HepG2 (cell line): Measurements from ENCODE around the gene CTSS. TPM values are rescaled to one million over a fixed set of nuclear protein-coding genes. Genes with fewer than 3 reads are reported as not detected.

Experiments used
- ATAC-seq: fragments of 200-7000 bp; cut with Tn5 transposase; 3 replicates; pipeline ENCODE4 v1.9.1; 2020; ENCODE audit warnings: mild to moderate bottlenecking, moderate library complexity
- BruUV-seq: library from RNA; stranded (reverse); fragments of 400-500 nt; replicated peaks from 2 replicates; lab custom pipeline; 2021; lab: Mats Ljungman, UMichigan
- CTCF ChIA-PET: fragments of 300-600 bp; formaldehyde crosslinking; extraction: SDS; loops from one replicate; lab custom pipeline; 2021; ENCODE audit warnings: low total read pairs, inconsistent platforms, low intra/inter-chr PET ratio; lab: Yijun Ruan, JAX
- POLR2A ChIA-PET: fragments of 350-600 bp; sonication (Branson Sonifier 250); formaldehyde crosslinking; loops from one replicate; lab custom pipeline; 2020; ENCODE audit warnings: antibody characterized with exemption, inconsistent platforms; lab: Yijun Ruan, JAX
- DNase-seq: peaks from one replicate; pipeline ENCODE4 v3.0.0-alpha.2; 2015; ENCODE audit warnings: low spot score
- FAIRE-seq: peaks from 3 replicates; lab custom pipeline; 2011; peaks lifted over from hg19 to GRCh38; lab: Jason Lieb, UNC
- H2AFZ ChIP-seq: one replicate; pipeline ENCODE4 v1.6.1; 2011; ENCODE audit warnings: low read length, inconsistent platforms
- H3K27ac ChIP-seq: fragments of 300-600 bp; 3 replicates; pipeline ENCODE4 v1.8.0; 2011; ENCODE audit warnings: mixed run types, mild to moderate bottlenecking, mixed read lengths, low read length, inconsistent platforms; ENCODE audit not compliant: insufficient read depth; ENCODE audit errors: extremely low read length
- H3K27me3 ChIP-seq, 2 experiments: fragments of 200-600 bp in 1 of 2; 2 replicates in 1 of 2; 3 replicates in 1 of 2; pipeline versions ENCODE4 v1.6.0 to v1.8.0; 2011; ENCODE audit warnings: low read length in 2 of 2, mild to moderate bottlenecking in 2 of 2, moderate library complexity in 2 of 2, inconsistent platforms in 1 of 2; ENCODE audit not compliant: insufficient read depth in 2 of 2, control insufficient read depth in 1 of 2
- H3K36me3 ChIP-seq, 2 experiments: fragments of 200-600 bp in 1 of 2; replicated peaks in 1 of 2; 2 replicates in 1 of 2; 3 replicates in 1 of 2; pipeline versions ENCODE4 v1.5.1 to v1.8.0; 2011; ENCODE audit warnings: low read length in 2 of 2, inconsistent platforms in 1 of 2; ENCODE audit not compliant: insufficient read depth in 2 of 2, control insufficient read depth in 1 of 2
- H3K4me1 ChIP-seq: 2 replicates; pipeline ENCODE4 v1.5.1; 2012; ENCODE audit warnings: low read length, inconsistent platforms; ENCODE audit not compliant: insufficient read depth
- H3K4me2 ChIP-seq: 2 replicates; pipeline ENCODE4 v1.6.0; 2011; ENCODE audit warnings: low read depth, low read length, inconsistent platforms
- H3K4me3 ChIP-seq, 3 experiments: fragments of 200-600 bp in 1 of 3; sonication (generic), shearing (Covaris generic) in 1 of 3; replicated peaks in 1 of 3; 2 replicates each; pipeline ENCODE4 v1.5.1; 2011 to 2016; ENCODE audit warnings: low read length in 3 of 3, inconsistent platforms in 2 of 3, low read depth in 2 of 3, mild to moderate bottlenecking in 2 of 3, control low read depth in 1 of 3, mixed read lengths in 1 of 3; ENCODE audit not compliant: insufficient read depth in 1 of 3
- H3K79me2 ChIP-seq: one replicate; pipeline ENCODE4 v1.6.1; 2011; ENCODE audit warnings: low read length, inconsistent platforms; ENCODE audit not compliant: insufficient read depth
- H3K9ac ChIP-seq: 2 replicates; pipeline ENCODE4 v1.6.0; 2011; ENCODE audit warnings: mild to moderate bottlenecking, low read depth, low read length, inconsistent platforms; ENCODE audit not compliant: insufficient read depth
- H3K9me3 ChIP-seq: 2 replicates; pipeline ENCODE4 v1.5.1; 2012; ENCODE audit warnings: mild to moderate bottlenecking, low read length
- H4K20me1 ChIP-seq: 2 replicates; pipeline ENCODE4 v1.6.0; 2011; ENCODE audit warnings: inconsistent platforms, mild to moderate bottlenecking, low read length, moderate library complexity; ENCODE audit not compliant: insufficient read depth
- BATF2 ChIP-seq: sonication (generic); formaldehyde crosslinking; IDR thresholded peaks from 2 replicates; pipeline ENCODE4 v1.8.0; 2022; ENCODE audit warnings: mild to moderate bottlenecking, missing genetic modification reagents, moderate library complexity
- CREBL2 ChIP-seq: sonication (generic); formaldehyde crosslinking; IDR thresholded peaks from 2 replicates; pipeline ENCODE4 v1.8.1; 2023; ENCODE audit warnings: missing genetic modification reagents, mild to moderate bottlenecking, borderline replicate concordance
- ELK4 ChIP-seq: sonication (generic); formaldehyde crosslinking; IDR thresholded peaks from 2 replicates; pipeline ENCODE4 v1.9.0; 2021; ENCODE audit warnings: missing genetic modification reagents, borderline replicate concordance
- KDM3A ChIP-seq: IDR thresholded peaks from 2 replicates; pipeline ENCODE4 v1.6.1; 2018; ENCODE audit warnings: low read depth, missing compliant biosample characterization
- MBNL3 ChIP-seq: fragments of 250-450 bp; sonication (Bioruptor Pico); conservative IDR thresholded peaks from 2 replicates; pipeline ENCODE4 v1.8.0; 2022; ENCODE audit warnings: mild to moderate bottlenecking, inconsistent platforms
- SSRP1 ChIP-seq: IDR thresholded peaks from 2 replicates; pipeline ENCODE4 v1.6.1; 2016; ENCODE audit warnings: control low read depth
- ZBTB33 ChIP-seq: sonication (generic); formaldehyde crosslinking; IDR thresholded peaks from 2 replicates; pipeline ENCODE4 v1.4.0; 2020; ENCODE audit warnings: missing genetic modification reagents
- ZKSCAN1 ChIP-seq: fragments of 150-350 bp; IDR thresholded peaks from 2 replicates; pipeline ENCODE4 v1.6.1; 2014; ENCODE audit warnings: low read length
- ZMYM3 ChIP-seq: sonication (generic); formaldehyde crosslinking; IDR thresholded peaks from 2 replicates; pipeline ENCODE4 v1.5.1; 2020; ENCODE audit warnings: mild to moderate bottlenecking, missing genetic modification reagents
- ZNF10 ChIP-seq: sonication (generic); formaldehyde crosslinking; IDR thresholded peaks from 2 replicates; pipeline ENCODE4 v1.4.0; 2020; ENCODE audit warnings: mild to moderate bottlenecking, low read depth, missing genetic modification reagents, borderline replicate concordance
- ZNF672 ChIP-seq: sonication (generic); formaldehyde crosslinking; IDR thresholded peaks from 2 replicates; pipeline ENCODE4 v1.8.1; 2022; ENCODE audit warnings: missing genetic modification reagents
- WGBS: methylation state at CpG from one replicate; pipeline ENCODE4 v1.1.6; 2017; ENCODE audit warnings: low lambda C conversion rate; 5-methylcytosine and 5-hydroxymethylcytosine counted together
- in situ Hi-C: cut with HindIII; loops from 2 replicates; pipeline ENCODE4 v1.10.0; 2017; ENCODE audit warnings: low pct_unique_long_range_greater_than_20kb; ENCODE audit not compliant: extremely low pct_ligation_motif_present
- intact Hi-C: fragments of 100-400 bp; cut with micrococcal nuclease; formaldehyde crosslinking; loops from one replicate; pipeline ENCODE4 v1.10.0; 2022; ENCODE audit not compliant: unreplicated experiment
- polyA plus RNA-seq, 8 experiments: library from polyadenylated mRNA; depleted of rRNA in 3 of 8; stranded (reverse) in 7 of 8; unstranded in 1 of 8; fragments of >200 nt; fragmentation: Illumina TruSeq in 4 of 8; extraction: Trizol in 4 of 8; gene quantifications; 2 replicates each; pipeline versions ENCODE4 v1.2.1 to v1.2.3, GENCODE V29; 2011 to 2016; ENCODE audit warnings: low read depth in 4 of 8, missing spikeins in 1 of 8, mixed read lengths in 1 of 8; ENCODE audit not compliant: insufficient read depth in 1 of 8
- total RNA-seq, 5 experiments: library from RNA; depleted of rRNA; stranded (reverse); fragments of >200 nt; fragmentation: Illumina TruSeq; extraction: Trizol; gene quantifications; 2 replicates each; pipeline ENCODE4 v1.2.3, GENCODE V29; 2016; ENCODE audit warnings: low read depth in 1 of 5

The CTSS gene
- total and polyA plus RNA-seq, 2 of the 13 experiments (the other 11 are each of a cell fraction or from before 2014, with no cell fraction given), result 0.33 to 1.0 TPM

GRCh38 chr1:150720098-150720497, 45.5 kb downstream of the CTSS start:
- no peak for DNase-seq
- no peak for TF ChIP-seq SSRP1 (CRISPR knock-in tag)
- no peak for TF ChIP-seq ZBTB33 (CRISPR knock-in tag)
- no peak for TF ChIP-seq KDM3A (CRISPR knock-in tag)
- no peak for TF ChIP-seq ZNF10
- no peak for TF ChIP-seq ZMYM3 (CRISPR knock-in tag)
- no peak for TF ChIP-seq CREBL2
- no peak for TF ChIP-seq MBNL3 (CRISPR knock-in tag)
- no peak for TF ChIP-seq ELK4 (CRISPR knock-in tag)
- TF ChIP-seq BATF2 (CRISPR knock-in tag), result no peak
- no peak for TF ChIP-seq ZNF672 (CRISPR knock-in tag)
- no peak for TF ChIP-seq ZKSCAN1
- TF ChIP-seq, all 625 proteins: peak for 0
- Histone ChIP-seq H3K27ac (no peak overlapping the region), H4K20me1 (no peaks in the 10 kb centered on the region), H3K27me3 (no peaks in the 10 kb centered on the region; a peak in 2 of 5 replicates), H2AFZ (no peak overlapping the region), H3K79me2 (no peaks in the 10 kb centered on the region), H3K9me3 (no peaks in the 10 kb centered on the region), H3K4me2 (no peak overlapping the region), H3K4me3 (no peak overlapping the region), H3K9ac (no peak overlapping the region), H3K4me1 (no peaks in the 10 kb centered on the region), H3K36me3 (no peaks in the 10 kb centered on the region)
- 80% methylated on average over 21 of the region's 21 CpGs for WGBS
- intact Hi-C loops (no loop called here), in situ Hi-C loops (no loop called here)
- ChIA-PET CTCF (no interaction called here), POLR2A (no interaction called here)
- ATAC-seq (no peak), FAIRE-seq (no peak)
- BruUV-seq, result no TSS peak
